Panc1 (cell line): ENCODE measurements around the gene ASF1B. TPM values are rescaled to one million over a fixed set of nuclear protein-coding genes. Genes with fewer than 3 reads are reported as not detected.

Experiments
- ATAC-seq: fragments of 200-7000 bp; cut with Tn5 transposase; 2 replicates; pipeline ENCODE4 v1.9.1; 2020; ENCODE audit warnings: mild to moderate bottlenecking, moderate library complexity
- BruUV-seq: library from RNA; stranded (reverse); fragments of 400-500 nt; replicated peaks from 2 replicates; lab custom pipeline; 2021; lab: Mats Ljungman, UMichigan
- CTCF ChIA-PET: fragments of 300-600 bp; sonication (Branson Sonifier 250); formaldehyde crosslinking; loops from one replicate; lab custom pipeline; 2022; ENCODE audit warnings: antibody characterized with exemption; lab: Charles Lee
- POLR2A ChIA-PET: fragments of 300-600 bp; sonication (Branson Sonifier 250); formaldehyde crosslinking; loops from one replicate; lab custom pipeline; 2022; ENCODE audit warnings: antibody characterized with exemption; lab: Charles Lee
- DNase-seq: peaks from one replicate; pipeline ENCODE4 v3.0.0-alpha.2; 2010; ENCODE audit warnings: low read depth, low spot score
- H3K27ac ChIP-seq: 2 replicates; pipeline ENCODE4 v1.5.1; 2011; ENCODE audit warnings: mild to moderate bottlenecking, low read length, inconsistent platforms
- H3K27me3 ChIP-seq: fragments of 200-500 bp; sonication (Bioruptor generic); 2 replicates; pipeline ENCODE4 v1.6.0; 2014; ENCODE audit warnings: low read length, inconsistent platforms; ENCODE audit not compliant: control insufficient read depth, insufficient read depth
- H3K36me3 ChIP-seq: fragments of 200-500 bp; sonication (Bioruptor generic); 2 replicates; pipeline ENCODE4 v1.5.1; 2014; ENCODE audit warnings: inconsistent platforms, mild to moderate bottlenecking, low read length, moderate library complexity; ENCODE audit not compliant: control insufficient read depth, insufficient read depth
- H3K4me1 ChIP-seq: 2 replicates; pipeline ENCODE4 v1.5.1; 2011; ENCODE audit warnings: inconsistent platforms, mild to moderate bottlenecking, low read length, moderate library complexity; ENCODE audit not compliant: control insufficient read depth, insufficient read depth
- H3K4me3 ChIP-seq, 2 experiments: 2 replicates each; pipeline ENCODE4 v1.5.1; 2011 to 2012; ENCODE audit warnings: low read depth in 2 of 2, low read length in 2 of 2, mild to moderate bottlenecking in 2 of 2, inconsistent platforms in 1 of 2, moderate library complexity in 1 of 2
- H3K9me3 ChIP-seq: fragments of 200-500 bp; sonication (Bioruptor generic); 2 replicates; pipeline ENCODE4 v1.5.1; 2014; ENCODE audit warnings: low read depth, mild to moderate bottlenecking, inconsistent platforms, low read length, moderate library complexity; ENCODE audit not compliant: control insufficient read depth, insufficient read depth
- CTCF ChIP-seq: fragments of 450-650 bp; IDR thresholded peaks from 2 replicates; pipeline ENCODE4 v1.5.1; 2017; ENCODE audit warnings: mild to moderate bottlenecking
- POLR2AphosphoS5 ChIP-seq: IDR thresholded peaks from 2 replicates; pipeline ENCODE4 v1.6.1; 2012; ENCODE audit warnings: mild to moderate bottlenecking, low read depth, low read length, moderate library complexity
- REST ChIP-seq, 2 experiments: IDR thresholded peaks; 2 replicates each; pipeline ENCODE4 v1.6.1; 2011 to 2012; ENCODE audit warnings: low read depth in 2 of 2, control low read depth in 1 of 2, low read length in 1 of 2, mild to moderate bottlenecking in 1 of 2, moderate library complexity in 1 of 2; ENCODE audit not compliant: insufficient read depth in 1 of 2
- SIN3A ChIP-seq: IDR thresholded peaks from 2 replicates; pipeline ENCODE4 v1.6.1; 2012; ENCODE audit warnings: low read depth, mild to moderate bottlenecking, low read length, moderate library complexity, borderline replicate concordance; ENCODE audit not compliant: insufficient read depth
- TCF7L2 ChIP-seq: IDR thresholded peaks from 2 replicates; pipeline ENCODE4 v1.6.1; 2011; ENCODE audit warnings: mild to moderate bottlenecking, low read depth, low read length, inconsistent platforms
- in situ Hi-C: cut with HindIII; loops from 2 replicates; pipeline ENCODE4 v1.10.0; 2016; ENCODE audit warnings: low sequenced_read_pairs, low pct_unique_long_range_greater_than_20kb
- intact Hi-C: fragments of 100-400 bp; cut with micrococcal nuclease; formaldehyde crosslinking; loops from one replicate; pipeline ENCODE4 v1.10.0; 2022; ENCODE audit not compliant: unreplicated experiment
- total RNA-seq: library from RNA; stranded (reverse); gene quantifications from one replicate; pipeline ENCODE4 v1.2.1, GENCODE V29; 2021; ENCODE audit not compliant: unreplicated experiment

ASF1B gene
- total RNA-seq, 1 experiment from 2014 or later = 35.4 TPM

- ChIA-PET POLR2A (interaction anchor here (0.6 kb wide), 1 partner anchor 18 kb away, joined by 7 read pairs; no protein-coding TSS in a partner anchor), CTCF (interaction anchor here (0.6 kb wide), 1 partner anchor 170 kb away, joined by 5 read pairs; no protein-coding TSS in a partner anchor)
- H3K27ac ChIP-seq = peak overlapping the region; percentile 68
- in situ Hi-C loops = no loop called here
- peak overlapping the region; percentile 62 to 65 for H3K4me3 ChIP-seq
- H3K9me3 ChIP-seq = no peaks in the 10 kb centered on the region
- no TSS peak for BruUV-seq
- H3K36me3 ChIP-seq = no peaks in the 10 kb centered on the region
- TF ChIP-seq CTCF (no peak), REST (IDR thresholded peaks at IDR 0.05; ENCODE audit: insufficient read depth in 1 of 2, low read depth in 2 of 2, low read length in 1 of 2) (no peak), SIN3A (no peak; the same call in 1 of the 2 replicates), POLR2AphosphoS5 (no peak), TCF7L2 (no peak)
- no peak for DNase-seq
- intact Hi-C loops = no loop called here
- peaks cover 42% of the 10 kb centered on the region for H3K4me1 ChIP-seq
- H3K27me3 ChIP-seq = no peaks in the 10 kb centered on the region
- ATAC-seq = no peak
These were observed 19.3 kb downstream of the ASF1B start for GRCh38 chr19:14116918-14117578.

GRCh38 chr19:14116525-14116917 lies 19.9 kb downstream of the ASF1B start:
- ATAC-seq (no peak), DNase-seq (no peak)
- H3K9me3 ChIP-seq = no peaks in the 10 kb centered on the region
- H3K4me3 ChIP-seq = peak overlapping the region; percentile 62 to 65
- ChIA-PET POLR2A (no interaction called here), CTCF (no interaction called here)
- no TSS peak for BruUV-seq
- intact Hi-C loops (no loop called here), in situ Hi-C loops (no loop called here)
- H3K36me3 ChIP-seq = no peaks in the 10 kb centered on the region
- peaks cover 42% of the 10 kb centered on the region for H3K4me1 ChIP-seq
- H3K27me3 ChIP-seq = no peaks in the 10 kb centered on the region
- H3K27ac ChIP-seq = peak overlapping the region; percentile 68
- TF ChIP-seq SIN3A (no peak), CTCF (no peak), POLR2AphosphoS5 (no peak), REST (IDR thresholded peaks at IDR 0.05; ENCODE audit: insufficient read depth in 1 of 2, low read depth in 2 of 2, low read length in 1 of 2) (no peak), TCF7L2 (no peak)
